ENCODE results near the gene RAB6B.

RAB6B gene

DNA sequence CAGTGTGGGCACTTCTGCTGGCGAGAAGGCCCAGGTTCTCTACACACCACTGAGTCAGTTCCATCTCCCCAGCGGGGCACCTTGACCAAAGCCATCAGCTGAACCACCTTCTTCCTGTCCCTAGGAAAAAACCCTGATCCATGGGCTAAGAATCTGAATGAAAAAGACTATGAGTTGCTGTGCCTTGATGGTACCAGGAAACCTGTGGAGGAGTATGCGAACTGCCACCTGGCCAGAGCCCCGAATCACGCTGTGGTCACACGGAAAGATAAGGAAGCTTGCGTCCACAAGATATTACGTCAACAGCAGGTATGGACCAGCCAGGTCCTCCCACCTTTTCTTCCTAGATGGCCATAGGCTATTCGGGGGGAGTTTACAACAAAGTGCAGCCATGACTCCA lies 120.4 kb downstream of the RAB6B start:
- Histone ChIP-seq H2AFZ (ENCODE audit: low read depth, low read length) (no peak overlapping the region), H3K4me3 (ENCODE audit: low read length) (no peak overlapping the region), H3K9me3 (ENCODE audit: insufficient read depth, low read length) (no peaks in the 10 kb centered on the region), H3K4me2 (ENCODE audit: low read length) (no peak overlapping the region), H3K4me1 (ENCODE audit: low read length) (no peaks in the 10 kb centered on the region), H3K27ac (ENCODE audit: low read length) (no peak overlapping the region), H3K36me3 (replicated peaks; ENCODE audit: low read depth, low read length) (no peaks in the 10 kb centered on the region), H3K9ac (ENCODE audit: low read length) (no peak overlapping the region), H3K79me2 (ENCODE audit: low read length) (no peaks in the 10 kb centered on the region), H3K27me3 (ENCODE audit: low read depth, low read length) (peaks cover 15% of the 10 kb centered on the region; the same call in 1 of the 2 replicates), H4K20me1 (ENCODE audit: insufficient read depth, low read length) (no peaks in the 10 kb centered on the region)
- no peak for TF ChIP-seq CTCF (IDR thresholded peaks at IDR 0.05; ENCODE audit: low read depth, low read length)
- no peak for TF ChIP-seq EZH2phosphoT487 (IDR thresholded peaks at IDR 0.05; ENCODE audit: low read depth)

All from OCI-LY3 (cell line).